H1 (cell line): ENCODE data around the gene TMEM170A. TPM values are rescaled to one million over a fixed set of nuclear protein-coding genes. Genes with fewer than 3 reads are reported as not detected.

Experiments
- CTCF ChIA-PET: fragments of 300-600 bp; sonication (Branson Sonifier 250); formaldehyde crosslinking; loops from one replicate; lab custom pipeline; 2021; ENCODE audit not compliant: partially characterized antibody; lab: Charles Lee
- POLR2A ChIA-PET: fragments of 300-600 bp; sonication (Branson Sonifier 250); formaldehyde crosslinking; loops from one replicate; lab custom pipeline; 2021; ENCODE audit warnings: inconsistent platforms; ENCODE audit not compliant: partially characterized antibody; lab: Charles Lee
- DNase-seq, 2 experiments: peaks; one replicate each; pipeline versions ENCODE4 v3.0.0 to v3.0.0-alpha.2; 2010 to 2022; ENCODE audit warnings: low spot score in 2 of 2, low read depth in 1 of 2, mixed read lengths in 1 of 2
- FAIRE-seq: peaks from 2 replicates; lab custom pipeline; 2011; peaks lifted over from hg19 to GRCh38; lab: Jason Lieb, UNC
- H2AFZ ChIP-seq: 2 replicates; pipeline ENCODE4 v1.8.1; 2012; ENCODE audit warnings: low read length, inconsistent platforms
- H2AK5ac ChIP-seq: 2 replicates; pipeline ENCODE4 v1.6.1; 2013; ENCODE audit warnings: low read depth, low read length
- H2BK120ac ChIP-seq: replicated peaks from 2 replicates; pipeline ENCODE3; 2013; ENCODE audit warnings: low read depth, low read length, inconsistent platforms
- H2BK12ac ChIP-seq: 2 replicates; pipeline ENCODE4 v1.6.1; 2013; ENCODE audit warnings: low read depth, low read length
- H2BK15ac ChIP-seq: 2 replicates; pipeline ENCODE4 v1.6.1; 2013; ENCODE audit warnings: low read length
- H2BK20ac ChIP-seq: 2 replicates; pipeline ENCODE4 v1.6.1; 2013; ENCODE audit warnings: low read length
- H2BK5ac ChIP-seq: 2 replicates; pipeline ENCODE4 v1.6.1; 2013; ENCODE audit warnings: low read depth, low read length
- H3K14ac ChIP-seq: 2 replicates; pipeline ENCODE4 v1.6.1; 2013; ENCODE audit warnings: inconsistent platforms; ENCODE audit not compliant: insufficient read length
- H3K18ac ChIP-seq: 2 replicates; pipeline ENCODE4 v1.6.1; 2013; ENCODE audit warnings: low read length; ENCODE audit errors: extremely low read depth
- H3K23ac ChIP-seq: 2 replicates; pipeline ENCODE4 v1.6.1; 2013; ENCODE audit warnings: inconsistent platforms; ENCODE audit not compliant: insufficient read length
- H3K23me2 ChIP-seq: 2 replicates; pipeline ENCODE4 v1.6.1; 2013; ENCODE audit warnings: low read depth, low read length
- H3K27ac ChIP-seq: 2 replicates; pipeline ENCODE4 v1.6.1; 2011; ENCODE audit warnings: low read depth, low read length, inconsistent platforms
- H3K27me3 ChIP-seq, 4 experiments: replicated peaks in 1 of 4; 1 replicate in 1 of 4; 2 replicates in 3 of 4; pipeline versions ENCODE4 v1.6.1 to v1.8.1; 2011 to 2013; ENCODE audit warnings: low read length in 3 of 4, mild to moderate bottlenecking in 3 of 4, inconsistent platforms in 2 of 4, mixed read lengths in 2 of 4, moderate library complexity in 1 of 4; ENCODE audit not compliant: control insufficient read depth in 3 of 4, insufficient read depth in 3 of 4; ENCODE audit errors: extremely low read depth in 1 of 4
- H3K36me3 ChIP-seq, 4 experiments: 2 replicates each; pipeline versions ENCODE4 v1.6.1 to v1.8.1; 2011 to 2013; ENCODE audit warnings: mild to moderate bottlenecking in 4 of 4, low read length in 3 of 4, moderate library complexity in 2 of 4, control low read depth in 1 of 4, inconsistent platforms in 1 of 4; ENCODE audit not compliant: insufficient read depth in 4 of 4, control insufficient read depth in 2 of 4
- H3K4ac ChIP-seq: replicated peaks from 2 replicates; pipeline ENCODE3; 2013; ENCODE audit warnings: low read length, low read depth, mixed read lengths, inconsistent platforms; ENCODE audit not compliant: insufficient read length
- H3K4me1 ChIP-seq, 4 experiments: replicated peaks in 1 of 4; 1 replicate in 1 of 4; 2 replicates in 3 of 4; pipeline versions ENCODE4 v1.6.1 to v1.8.1; 2011 to 2013; ENCODE audit warnings: low read length in 3 of 4, inconsistent platforms in 2 of 4, mixed read lengths in 1 of 4; ENCODE audit not compliant: insufficient read depth in 4 of 4, control insufficient read depth in 3 of 4
- H3K4me2 ChIP-seq, 2 experiments: 2 replicates each; pipeline versions ENCODE4 v1.6.1 to v1.8.1; 2011 to 2013; ENCODE audit warnings: low read depth in 2 of 2, low read length in 2 of 2, control low read depth in 1 of 2, inconsistent platforms in 1 of 2, mild to moderate bottlenecking in 1 of 2; ENCODE audit not compliant: insufficient read depth in 1 of 2
- H3K4me3 ChIP-seq, 4 experiments: fragments of 200-600, 300-600 bp in 1 of 4; sonication (generic), shearing (Covaris generic), sonication (Bioruptor Twin) in 1 of 4; 2 replicates each; pipeline versions ENCODE4 v1.5.1 to v1.8.1; 2011 to 2016; ENCODE audit warnings: low read length in 4 of 4, low read depth in 3 of 4, control low read depth in 2 of 4, inconsistent platforms in 2 of 4, mild to moderate bottlenecking in 2 of 4, mixed read lengths in 1 of 4, moderate library complexity in 1 of 4; ENCODE audit not compliant: insufficient read depth in 2 of 4; ENCODE audit errors: extremely low read depth in 1 of 4
- H3K56ac ChIP-seq: replicated peaks from 2 replicates; pipeline ENCODE3; 2013; ENCODE audit warnings: low read depth, mild to moderate bottlenecking, mixed read lengths, low read length, inconsistent platforms; ENCODE audit not compliant: insufficient read length
- H3K79me1 ChIP-seq: 2 replicates; pipeline ENCODE4 v1.6.1; 2013; ENCODE audit warnings: low read depth, low read length, control low read depth
- H3K79me2 ChIP-seq, 2 experiments: 2 replicates each; pipeline versions ENCODE4 v1.6.1 to v1.8.1; 2012 to 2013; ENCODE audit warnings: low read length in 2 of 2, mild to moderate bottlenecking in 2 of 2, inconsistent platforms in 1 of 2; ENCODE audit not compliant: insufficient read depth in 2 of 2, control insufficient read depth in 1 of 2
- H3K9ac ChIP-seq, 4 experiments: replicated peaks in 1 of 4; 1 replicate in 1 of 4; 2 replicates in 3 of 4; pipeline versions ENCODE4 v1.6.1 to v1.8.1; 2011 to 2013; ENCODE audit warnings: low read depth in 3 of 4, low read length in 3 of 4, control low read depth in 2 of 4, mild to moderate bottlenecking in 2 of 4, moderate library complexity in 2 of 4, inconsistent platforms in 1 of 4; ENCODE audit errors: extremely low read depth in 1 of 4
- H3K9me3 ChIP-seq, 2 experiments: 2 replicates each; pipeline versions ENCODE4 v1.6.1 to v1.8.1; 2012 to 2013; ENCODE audit warnings: mild to moderate bottlenecking in 2 of 2, moderate library complexity in 2 of 2, control low read depth in 1 of 2, inconsistent platforms in 1 of 2, low read depth in 1 of 2, low read length in 1 of 2, mixed read lengths in 1 of 2; ENCODE audit not compliant: insufficient read depth in 2 of 2
- H4K20me1 ChIP-seq, 2 experiments: replicated peaks in 1 of 2; 2 replicates each; pipeline versions ENCODE3 to v1.8.1; 2011 to 2013; ENCODE audit warnings: inconsistent platforms in 2 of 2, low read length in 2 of 2, mild to moderate bottlenecking in 1 of 2; ENCODE audit not compliant: insufficient read depth in 2 of 2, control insufficient read depth in 1 of 2
- H4K5ac ChIP-seq: 2 replicates; pipeline ENCODE4 v1.6.1; 2013; ENCODE audit warnings: low read length, low read depth, mixed read lengths, inconsistent platforms; ENCODE audit not compliant: insufficient read length
- H4K8ac ChIP-seq: 2 replicates; pipeline ENCODE4 v1.8.0; 2013; ENCODE audit warnings: mild to moderate bottlenecking, moderate library complexity, low read length, inconsistent platforms; ENCODE audit not compliant: insufficient read depth; ENCODE audit errors: extremely low read depth
- H4K91ac ChIP-seq: replicated peaks from 2 replicates; pipeline ENCODE3; 2013; ENCODE audit warnings: low read length, mixed read lengths, inconsistent platforms; ENCODE audit not compliant: insufficient read length
- BCL11A ChIP-seq, 2 experiments: IDR thresholded peaks; one replicate each; pipeline ENCODE4 v1.6.1; 2011; ENCODE audit warnings: low read depth in 2 of 2, low read length in 2 of 2, mild to moderate bottlenecking in 2 of 2
- BRCA1 ChIP-seq: IDR thresholded peaks from 2 replicates; pipeline ENCODE4 v1.6.1; 2012; ENCODE audit warnings: low read depth, low read length, improper control_type of control experiment
- CBX8 ChIP-seq: fragments of 300-800, 300-1000 bp; sonication (generic); IDR thresholded peaks from 2 replicates; pipeline ENCODE4 v1.7.1; 2016; ENCODE audit warnings: low read depth, low read length, borderline replicate concordance
- CHD2 ChIP-seq: IDR thresholded peaks from 2 replicates; pipeline ENCODE4 v1.6.1; 2012; ENCODE audit warnings: low read length, improper control_type of control experiment
- KDM1A ChIP-seq: fragments of 200-600, 300-600 bp; sonication (generic); IDR thresholded peaks from 2 replicates; pipeline ENCODE4 v1.7.1; 2016; ENCODE audit warnings: mild to moderate bottlenecking, low read length, borderline replicate concordance
- KDM4A ChIP-seq: IDR thresholded peaks from one replicate; pipeline ENCODE4 v1.7.1; 2012; ENCODE audit warnings: low read depth, mild to moderate bottlenecking, moderate library complexity, low read length, inconsistent platforms; ENCODE audit not compliant: severe bottlenecking
- PHF8 ChIP-seq: fragments of 200-600 bp; sonication (generic); conservative IDR thresholded peaks from 2 replicates; pipeline ENCODE4 v1.7.1; 2012; ENCODE audit warnings: low read depth, mild to moderate bottlenecking, inconsistent platforms, low read length, moderate library complexity
- RAD21 ChIP-seq, 2 experiments: IDR thresholded peaks in 1 of 2; conservative IDR thresholded peaks in 1 of 2; 2 replicates each; pipeline ENCODE4 v1.6.1; 2011; ENCODE audit warnings: low read depth in 2 of 2, low read length in 2 of 2, improper control_type of control experiment in 1 of 2, inconsistent platforms in 1 of 2, mild to moderate bottlenecking in 1 of 2, moderate library complexity in 1 of 2
- RFX5 ChIP-seq: IDR thresholded peaks from 2 replicates; pipeline ENCODE4 v1.6.1; 2011; ENCODE audit warnings: low read depth, low read length, improper control_type of control experiment, borderline replicate concordance
- SIN3A ChIP-seq, 2 experiments: IDR thresholded peaks in 1 of 2; conservative IDR thresholded peaks in 1 of 2; 2 replicates each; pipeline ENCODE4 v1.6.1; 2011 to 2012; ENCODE audit warnings: low read length in 2 of 2, improper control_type of control experiment in 1 of 2, low read depth in 1 of 2, mild to moderate bottlenecking in 1 of 2
- YY1 ChIP-seq: IDR thresholded peaks from 2 replicates; pipeline ENCODE4 v1.6.1; 2011; ENCODE audit warnings: low read depth, mild to moderate bottlenecking, low read length
- WGBS, 2 experiments: shearing (Covaris generic) in 1 of 2; methylation state at CpG; one replicate each; pipeline versions ENCODE4 v1.1.6 to v1.1.7; 2013 to 2015; ENCODE audit warnings: low lambda C conversion rate in 2 of 2, mixed read lengths in 2 of 2, inconsistent platforms in 1 of 2, low coverage in 1 of 2, missing lambda C conversion rate in 1 of 2; ENCODE audit not compliant: insufficient replicate concordance in 2 of 2, insufficient coverage in 1 of 2, insufficient read length in 1 of 2; ENCODE audit errors: extremely low coverage in 1 of 2, missing lambda C conversion rate in 1 of 2; 5-methylcytosine and 5-hydroxymethylcytosine counted together
- polyA plus RNA-seq, 7 experiments: library from polyadenylated mRNA; depleted of rRNA in 3 of 7; stranded (reverse) in 5 of 7; unstranded in 2 of 7; fragments of >200 nt in 5 of 7; fragments of 200-250 nt in 2 of 7; gene quantifications; 1 replicate in 5 of 7; 2 replicates in 1 of 7; 4 replicates in 1 of 7; pipeline versions ENCODE4 v1.2.1 to v1.2.3, GENCODE V29; 2011 to 2013; ENCODE audit warnings: missing spikeins in 2 of 7, mixed read lengths in 2 of 7
- total RNA-seq: library from RNA; stranded (reverse); fragmentation: NEBNext Ultra II Directional; extraction: Animal tissue kit (Norgen Biotek cat#: 25700); gene quantifications from 2 replicates; pipeline ENCODE4 v1.2.1, GENCODE V29; 2021
- TF ChIP-seq, protein P1 (sequence below): IDR thresholded peaks from 2 replicates; pipeline ENCODE4 v1.6.1; 2012; ENCODE audit warnings: low read length, inconsistent platforms

Gene TMEM170A
- total and polyA plus RNA-seq, 2 of the 8 experiments (the other 6 are each of a cell fraction or from before 2014, with no cell fraction given), result 22.9 to 56.6 TPM

- Histone ChIP-seq H3K23ac (no peak overlapping the region), H2BK15ac (no peak overlapping the region), H2BK5ac (no peak overlapping the region), H3K18ac (no peak overlapping the region), H2AK5ac (no peak overlapping the region), H3K14ac (no peak overlapping the region), H3K56ac (no peak overlapping the region), H4K5ac (no peak overlapping the region), H3K79me1 (peaks cover 7% of the 10 kb centered on the region; the same call in 1 of the 2 replicates), H2AFZ (no peak overlapping the region), H2BK12ac (no peak overlapping the region), H3K9me3 (no peaks in the 10 kb centered on the region), H4K91ac (no peak overlapping the region), H2BK120ac (no peak overlapping the region), H4K20me1 (peaks cover 0 to 5% of the 10 kb centered on the region in 2 experiments), H3K4me2 (no peak overlapping the region), H3K4me3 (no peak overlapping the region), H4K8ac (no peak overlapping the region), H3K23me2 (no peaks in the 10 kb centered on the region), H3K79me2 (peaks cover 0 to 3% of the 10 kb centered on the region in 2 experiments; a peak in 1 of 4 replicates), H3K36me3 (peaks cover 0 to 6% (median 3%) of the 10 kb centered on the region in 4 experiments; a peak in 4 of 8 replicates), H3K4ac (no peak overlapping the region), H3K27ac (no peak overlapping the region), H3K9ac (no peak overlapping the region), H2BK20ac (no peak overlapping the region), H3K4me1 (no peaks in the 10 kb centered on the region), H3K27me3 (no peaks in the 10 kb centered on the region)
- DNase-seq (no peak), FAIRE-seq (no peak)
- ChIA-PET CTCF (interaction anchor here (1.6 to 12.3 kb wide), 3 partner anchors 14 to 30 kb away, joined by 4 to 127 read pairs (median 28); no protein-coding TSS in a partner anchor), POLR2A (no interaction called here)
- 100% methylated on average over 1 of the region's 2 CpGs; no CpG with 5 or more reads in 1 of the 2 experiments for WGBS, 2 experiments
- TF ChIP-seq RFX5 (no peak), PHF8 (no peak), BCL11A (IDR thresholded peaks at IDR 0.05; ENCODE audit: low read depth in 2 of 2, low read length in 2 of 2) (no peak), KDM4A (no peak), CBX8 (no peak), KDM1A (no peak), BRCA1 (no peak), SIN3A (conservative IDR thresholded peaks at IDR 0.05 in 1 of 2, IDR thresholded peaks at IDR 0.05 in 1 of 2; ENCODE audit: low read depth in 1 of 2, low read length in 2 of 2) (no peak), CHD2 (no peak), RAD21 (IDR thresholded peaks at IDR 0.05 in 1 of 2, conservative IDR thresholded peaks at IDR 0.05 in 1 of 2; ENCODE audit: low read depth in 2 of 2, low read length in 2 of 2) (no peak), YY1 (no peak)
- TF ChIP-seq, protein P1, sequence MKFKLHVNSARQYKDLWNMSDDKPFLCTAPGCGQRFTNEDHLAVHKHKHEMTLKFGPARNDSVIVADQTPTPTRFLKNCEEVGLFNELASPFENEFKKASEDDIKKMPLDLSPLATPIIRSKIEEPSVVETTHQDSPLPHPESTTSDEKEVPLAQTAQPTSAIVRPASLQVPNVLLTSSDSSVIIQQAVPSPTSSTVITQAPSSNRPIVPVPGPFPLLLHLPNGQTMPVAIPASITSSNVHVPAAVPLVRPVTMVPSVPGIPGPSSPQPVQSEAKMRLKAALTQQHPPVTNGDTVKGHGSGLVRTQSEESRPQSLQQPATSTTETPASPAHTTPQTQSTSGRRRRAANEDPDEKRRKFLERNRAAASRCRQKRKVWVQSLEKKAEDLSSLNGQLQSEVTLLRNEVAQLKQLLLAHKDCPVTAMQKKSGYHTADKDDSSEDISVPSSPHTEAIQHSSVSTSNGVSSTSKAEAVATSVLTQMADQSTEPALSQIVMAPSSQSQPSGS, result no peak
Observed at GRCh38 chr16:75488322-75488721, 23.8 kb upstream of the TMEM170A start.
